Activated naive CD4-positive, alpha-beta T cell treated with Interleukin-2 at 50 U/mL for 16 hours (primary cell): ENCODE data around the gene DAP.

Source experiments
- DNase-seq: peaks from one replicate; pipeline ENCODE4 v3.0.0-alpha.2; 2020

Gene DAP

DNA sequence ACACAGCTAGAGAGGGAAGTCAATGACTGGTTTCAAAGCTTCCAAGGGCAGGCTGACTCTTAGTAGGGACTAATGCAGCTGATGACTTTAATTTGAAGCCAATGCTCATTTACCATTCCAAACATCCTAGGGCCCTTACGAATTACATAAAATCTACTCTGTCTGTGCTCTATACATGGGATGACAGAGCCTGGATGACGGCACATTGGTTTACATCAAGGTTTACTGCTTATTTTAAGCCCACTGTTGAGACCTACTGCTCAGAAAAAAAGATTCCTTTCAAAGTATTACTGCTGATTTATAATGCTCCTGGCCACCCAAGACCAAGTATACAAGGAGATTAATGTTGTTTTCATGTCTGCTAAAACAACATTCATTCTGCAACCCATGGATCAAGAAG is 74.1 kb downstream of the DAP start:
- no peak for DNase-seq

DNA sequence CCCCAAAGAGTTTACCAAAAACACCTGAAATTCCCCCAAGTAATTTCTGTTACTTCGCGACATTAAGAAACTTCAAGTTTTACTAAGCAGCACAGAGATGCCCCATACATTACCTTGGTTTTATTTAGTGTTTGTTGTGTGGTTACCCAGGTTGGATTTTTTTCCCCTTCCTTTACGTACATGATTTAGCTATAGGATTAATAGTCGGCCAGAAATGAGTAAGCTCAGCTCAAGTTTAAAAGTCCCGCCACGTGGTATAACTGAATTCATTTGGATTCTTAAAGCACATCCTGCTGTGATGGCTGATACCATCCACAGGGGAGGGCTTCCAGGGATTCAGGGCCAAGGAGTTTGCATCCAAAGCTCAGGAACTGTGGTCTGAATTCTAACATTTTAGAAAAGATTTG is 75.9 kb downstream of the DAP start:
- no peak for DNase-seq

DNA sequence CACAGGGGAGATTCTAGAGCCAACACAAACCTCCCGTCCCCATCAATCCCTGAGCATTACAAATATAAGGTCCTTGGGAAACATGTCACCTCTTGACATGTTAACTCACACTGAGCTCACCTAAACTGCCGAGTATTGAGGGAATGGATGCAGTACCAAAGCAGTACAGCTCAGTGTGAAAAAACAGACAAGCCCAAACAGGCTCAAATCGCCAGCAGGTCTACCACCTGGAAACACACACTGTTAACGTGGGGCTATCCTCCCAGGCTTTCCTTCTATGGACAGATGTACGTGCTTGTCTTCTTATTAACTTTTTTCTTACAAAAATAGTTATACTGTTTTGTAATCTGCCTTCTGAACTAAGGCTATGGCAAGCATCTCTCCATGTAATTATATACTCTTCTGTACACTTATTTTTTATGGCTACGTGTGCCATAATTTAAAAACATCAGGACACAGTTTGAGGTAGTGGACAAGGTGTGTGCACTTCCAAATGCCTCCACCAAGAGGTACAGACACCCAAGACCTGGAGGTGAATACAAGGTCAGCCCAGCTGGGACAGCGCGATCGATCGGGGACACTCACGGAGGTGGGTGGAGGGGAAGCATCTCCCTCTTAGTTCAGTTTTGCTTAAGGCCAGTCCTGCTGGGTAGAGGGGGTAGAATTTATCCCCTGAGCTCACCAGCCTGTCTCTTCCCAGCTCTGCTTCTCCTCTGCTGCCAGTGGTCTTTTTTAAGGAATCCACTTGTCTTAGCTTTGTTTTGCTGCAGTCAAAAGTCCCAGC is 76.5 kb downstream of the DAP start:
- DNase-seq: no peak

DNA sequence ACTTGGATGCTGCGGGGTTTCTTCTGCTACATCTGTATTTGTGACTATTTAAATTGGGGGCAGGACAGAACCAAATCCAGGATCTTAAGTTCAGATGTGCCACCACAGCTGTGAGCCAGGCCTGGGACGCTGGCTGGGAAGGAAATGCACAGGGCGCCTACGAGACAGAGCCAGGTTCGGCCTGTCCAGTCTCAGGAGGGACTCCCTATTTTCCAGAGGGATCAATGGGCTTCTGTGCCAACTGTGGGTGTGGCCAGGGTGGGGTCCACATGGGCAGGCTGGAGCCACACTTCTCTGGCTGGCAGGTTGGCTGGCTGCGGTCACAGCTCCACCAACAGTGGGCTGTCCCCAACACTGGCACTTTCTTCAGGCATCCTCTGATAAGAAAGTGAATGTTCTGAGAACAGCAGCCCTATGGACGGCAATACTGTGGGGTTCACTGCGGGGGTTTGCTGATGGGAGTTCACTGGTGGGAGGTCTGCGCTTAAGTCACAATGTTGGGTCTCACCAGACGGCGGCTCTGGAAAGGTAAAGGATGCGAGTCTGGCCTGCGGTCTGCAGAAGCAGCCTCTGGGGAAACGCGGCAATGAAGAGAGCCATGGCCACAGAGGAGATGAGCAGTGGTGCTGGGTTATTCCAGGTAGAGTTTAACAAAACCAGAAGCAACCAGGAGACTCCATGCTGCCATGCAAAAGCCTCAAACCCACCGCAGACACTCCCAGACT is 78.1 kb downstream of the DAP start:
- DNase-seq: no peak

DNA sequence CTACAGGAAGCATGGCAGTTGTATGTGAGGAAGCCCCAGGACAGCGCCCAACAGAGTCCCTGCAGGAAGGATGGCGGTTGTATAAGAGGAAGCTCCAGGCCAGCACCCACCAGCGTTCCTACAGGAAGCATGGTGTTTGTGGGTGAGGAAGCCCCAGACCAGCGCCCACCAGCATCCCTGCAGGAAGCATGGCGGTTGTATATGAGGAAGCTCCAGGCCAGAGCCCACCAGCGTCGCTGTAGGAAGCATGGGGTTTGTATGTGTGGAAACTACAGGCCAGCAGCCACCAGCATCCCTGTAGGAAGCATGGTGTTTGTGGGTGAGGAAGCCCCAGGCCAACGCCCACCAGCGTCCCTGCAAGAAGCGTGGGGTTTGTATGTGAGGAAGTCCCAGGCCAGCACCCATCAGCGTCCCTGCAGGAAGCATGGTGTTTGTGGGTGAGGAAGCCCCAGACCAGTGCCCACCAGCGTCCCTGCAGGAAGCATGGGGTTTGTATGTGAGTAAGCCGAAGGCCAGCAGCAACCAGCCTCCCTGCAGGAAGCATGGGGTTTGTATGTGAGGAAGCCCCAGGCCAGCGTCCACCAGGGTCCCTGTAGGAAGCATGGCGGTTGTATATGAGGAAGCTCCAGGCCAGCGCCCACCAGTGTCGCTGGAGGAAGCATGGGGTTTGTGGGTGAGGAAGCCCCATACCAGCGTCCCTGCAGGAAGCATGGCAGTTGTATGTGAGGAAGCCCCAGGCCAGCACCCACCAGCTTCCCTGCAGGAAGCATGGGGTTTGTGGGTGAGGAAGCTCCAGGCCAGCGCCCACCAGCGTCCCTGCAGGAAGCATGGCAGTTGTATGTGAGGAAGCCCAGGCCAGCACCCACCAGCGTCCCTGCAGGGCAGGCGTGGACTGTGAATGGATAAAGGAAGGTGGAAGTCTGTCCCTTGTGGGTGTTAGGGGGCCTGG is 79.0 kb downstream of the DAP start:
- DNase-seq: no peak

DNA sequence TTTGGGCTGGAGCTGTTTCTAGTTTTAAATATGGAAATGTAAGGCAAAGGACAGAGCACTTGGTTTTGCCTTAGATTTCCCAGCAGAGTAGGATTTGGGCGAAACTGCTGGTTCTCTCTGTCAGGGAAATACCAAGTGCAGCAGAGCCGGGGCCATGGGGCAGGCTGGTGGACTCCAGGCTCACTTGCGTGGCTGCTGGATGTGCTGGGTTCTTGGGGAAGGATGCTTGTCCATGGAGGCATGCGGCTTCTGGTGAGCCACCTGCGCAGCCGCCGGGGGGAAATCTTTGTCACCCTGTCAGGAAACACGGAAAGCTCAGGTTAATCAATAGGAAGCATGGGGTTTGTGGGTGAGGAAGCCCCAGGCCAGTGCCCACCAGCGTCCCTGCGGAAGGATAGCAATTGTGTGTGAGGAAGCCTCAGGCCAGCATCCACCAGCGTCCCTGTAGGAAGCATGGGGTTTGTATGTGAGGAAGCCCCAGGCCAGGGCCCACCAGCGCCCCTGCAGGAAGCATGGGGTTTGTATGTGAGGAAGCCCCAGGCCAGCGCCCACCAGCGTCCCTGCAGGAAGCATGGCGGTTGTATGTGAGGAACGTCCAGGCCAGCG is 80.1 kb downstream of the DAP start:
- no peak for DNase-seq

DNA sequence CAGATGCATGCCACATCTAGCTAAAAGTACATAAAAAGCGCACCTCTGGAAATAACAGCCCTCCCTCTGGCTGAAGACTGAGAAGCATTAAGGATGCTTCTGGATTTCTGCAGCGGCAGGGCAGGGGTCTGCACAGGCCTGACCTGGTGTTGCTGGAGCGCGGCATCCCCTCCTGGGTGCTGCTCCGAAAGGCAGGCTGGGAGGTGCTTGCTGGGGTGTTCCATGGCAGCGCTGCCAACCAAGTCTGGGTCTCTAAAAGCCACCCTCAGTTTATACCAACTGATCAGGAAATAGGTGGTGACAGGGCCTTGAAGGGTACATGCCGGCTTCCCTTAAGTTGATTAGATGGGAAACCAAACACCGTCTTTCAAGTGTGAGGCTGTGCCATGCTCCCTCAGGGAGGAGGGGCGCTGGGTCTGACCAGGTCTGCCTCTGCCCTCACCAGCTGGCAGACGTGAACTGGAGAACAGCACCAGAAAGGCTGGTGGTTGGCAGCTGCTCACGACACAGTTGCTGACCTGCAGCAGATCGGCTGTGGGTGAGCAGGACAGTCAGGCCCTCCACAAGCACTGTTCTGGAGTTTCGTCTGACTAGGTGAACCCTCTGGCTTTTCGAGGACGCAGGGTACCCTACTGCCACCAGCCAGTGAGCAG is 81.6 kb downstream of the DAP start:
- no peak for DNase-seq

DNA sequence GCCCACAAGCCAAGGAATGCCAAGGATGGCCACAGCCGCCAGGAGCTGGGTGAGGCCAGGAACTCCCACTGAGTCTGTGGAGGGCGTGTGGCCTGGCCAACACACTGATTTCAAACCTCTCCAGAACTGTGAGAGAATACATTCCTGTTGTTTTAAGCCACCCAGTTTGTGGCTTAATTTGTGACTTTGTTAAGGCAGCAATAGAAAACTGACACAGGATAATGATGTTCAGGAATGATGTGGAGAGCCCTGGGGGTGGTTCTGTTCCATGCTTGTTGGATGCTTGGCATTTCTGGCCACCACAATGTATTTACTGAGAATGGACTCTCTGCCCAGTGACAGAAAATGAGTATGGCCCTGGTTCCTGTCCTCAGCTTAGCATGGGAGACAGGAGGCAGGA is 82.8 kb downstream of the DAP start:
- no peak for DNase-seq

DNA sequence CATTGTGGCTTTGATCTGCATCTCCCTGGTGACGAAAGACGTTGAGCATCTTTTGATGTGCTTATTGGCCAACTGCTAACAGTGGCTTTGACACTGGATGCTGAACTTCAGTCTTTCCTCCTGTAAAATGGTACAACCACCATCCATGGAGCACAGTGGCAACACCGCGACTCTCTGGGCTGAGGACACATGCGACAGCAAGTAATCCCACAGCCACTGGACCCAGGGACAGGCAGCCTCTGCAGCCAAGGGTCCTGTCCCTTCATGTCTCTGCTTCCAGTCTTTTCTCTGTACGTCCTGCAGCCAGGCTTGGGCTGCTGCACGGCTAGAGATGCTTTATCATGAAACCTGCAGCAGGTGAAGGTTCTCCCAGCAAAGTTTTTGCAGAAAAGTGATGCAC is 83.5 kb downstream of the DAP start:
- DNase-seq: no peak

DNA sequence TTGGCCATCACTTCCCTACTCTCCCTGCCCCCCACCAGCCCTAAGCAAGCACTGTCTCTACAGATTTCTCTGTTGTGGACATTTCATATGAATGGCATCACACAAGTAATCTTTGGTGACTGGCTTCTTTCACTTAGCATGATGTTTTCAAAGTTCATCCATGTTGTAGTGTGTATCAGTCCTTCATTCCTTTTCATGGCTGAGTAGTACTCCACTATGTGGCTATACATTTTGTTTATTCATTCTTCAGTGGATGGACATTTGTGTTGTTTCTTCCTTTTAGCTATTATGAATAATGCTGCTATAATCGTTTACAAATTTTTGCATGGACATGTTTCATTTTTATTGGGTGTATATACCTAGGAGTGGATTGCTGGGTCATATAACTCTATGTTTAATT is 84.1 kb downstream of the DAP start:
- no peak for DNase-seq

DNA sequence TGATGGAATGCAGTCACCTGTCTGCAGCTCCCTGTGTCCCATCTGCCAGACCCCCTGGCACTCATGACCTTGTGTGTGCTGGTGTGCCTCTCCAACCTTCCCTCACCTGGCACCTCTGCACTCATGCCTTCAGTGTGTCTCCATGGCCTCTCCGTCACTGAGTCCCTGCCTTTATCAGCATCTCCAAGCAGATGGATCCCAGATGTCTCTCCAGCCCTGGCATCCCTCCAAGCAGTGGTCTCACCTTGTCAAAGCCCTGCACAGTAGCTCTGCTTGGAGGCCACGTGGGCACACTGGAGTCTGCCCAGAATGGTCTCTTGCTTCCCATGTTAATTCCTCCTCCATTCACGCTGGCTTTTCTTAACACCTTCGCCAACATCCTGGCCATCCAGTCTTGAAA is 84.8 kb downstream of the DAP start:
- no peak for DNase-seq

DNA sequence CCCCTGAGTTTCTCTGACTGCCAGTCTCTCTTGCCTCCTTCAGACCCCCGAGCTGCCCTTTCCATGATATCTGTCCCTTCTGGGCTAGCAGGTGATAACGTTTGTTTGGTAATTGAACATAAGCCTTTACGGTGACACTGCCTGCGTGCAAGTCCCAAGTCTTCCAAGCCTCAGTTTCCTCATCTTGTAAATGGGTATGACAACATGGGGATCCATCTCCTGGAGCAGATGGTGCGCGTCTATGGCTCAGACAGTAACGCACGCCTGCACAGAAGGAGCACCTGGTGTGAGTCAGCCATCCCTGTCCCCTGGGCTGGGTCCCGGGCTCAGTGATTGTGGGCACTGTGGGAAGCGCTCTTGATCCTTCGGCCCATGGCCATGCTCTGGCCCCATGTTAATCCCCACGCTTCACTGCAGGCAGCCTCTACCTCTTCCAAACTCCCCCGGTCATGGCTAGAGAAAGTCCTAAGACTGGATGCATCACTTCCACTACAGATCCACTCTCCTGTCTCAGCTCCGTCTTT is 85.8 kb downstream of the DAP start:
- no peak for DNase-seq

DNA sequence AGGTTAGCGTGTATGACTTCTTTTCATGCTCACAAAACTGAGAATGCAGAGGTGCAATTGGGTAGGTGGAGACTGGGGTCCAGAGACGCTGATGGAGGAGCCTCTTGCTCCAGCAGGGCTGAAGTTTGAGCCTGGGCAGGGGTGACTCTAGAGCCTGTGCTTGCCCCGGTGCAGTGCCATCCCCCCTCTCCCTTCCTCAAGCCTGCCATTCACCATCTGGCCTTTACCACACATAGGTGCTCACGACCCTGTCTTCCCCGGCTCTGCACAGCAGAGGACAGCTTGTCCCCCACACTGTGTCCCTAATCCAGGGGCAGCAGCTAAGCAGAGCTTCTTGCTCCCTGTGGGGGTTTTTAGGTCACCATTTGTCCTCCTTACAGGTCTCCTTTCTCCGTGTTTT is 86.5 kb downstream of the DAP start:
- no peak for DNase-seq

DNA sequence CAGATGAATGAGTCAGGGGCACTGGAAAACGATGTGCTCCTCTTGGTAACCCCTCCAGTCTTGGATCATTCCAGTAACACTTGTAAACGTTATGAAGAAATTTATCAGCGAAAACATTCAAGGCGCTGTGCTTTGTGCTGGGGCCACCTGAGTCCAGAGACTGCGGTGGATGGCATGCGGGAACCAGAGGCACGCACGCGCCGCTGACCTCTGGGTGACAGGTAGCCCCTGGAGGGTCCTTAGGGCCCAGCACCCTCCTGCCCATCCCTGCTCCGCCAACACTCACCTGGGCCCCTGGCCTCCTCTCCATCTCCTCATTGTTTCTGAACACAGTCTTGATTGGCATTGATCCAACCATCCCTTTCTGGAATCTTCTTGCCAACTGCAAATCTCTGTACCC is 86.9 kb downstream of the DAP start:
- DNase-seq: no peak

DNA sequence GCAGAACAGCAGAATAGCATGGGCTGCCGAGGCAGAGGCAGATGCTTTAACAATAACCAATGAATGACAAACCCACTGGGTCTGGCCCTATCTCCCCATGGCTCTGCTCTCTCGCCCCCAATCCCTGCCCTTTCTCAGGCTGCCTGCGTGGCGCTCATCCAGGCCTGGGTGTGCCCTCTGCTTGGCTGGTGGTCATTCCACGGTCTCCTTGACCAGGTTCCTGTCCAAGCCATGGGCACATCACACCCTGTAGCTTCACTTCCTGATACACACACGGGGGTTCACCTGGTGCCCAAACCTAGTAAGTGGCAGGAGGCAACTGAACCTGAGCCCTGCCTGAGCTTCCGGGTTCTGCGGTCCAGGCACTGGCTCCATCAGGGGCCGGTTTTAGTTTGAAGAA is 87.6 kb downstream of the DAP start:
- no peak for DNase-seq

DNA sequence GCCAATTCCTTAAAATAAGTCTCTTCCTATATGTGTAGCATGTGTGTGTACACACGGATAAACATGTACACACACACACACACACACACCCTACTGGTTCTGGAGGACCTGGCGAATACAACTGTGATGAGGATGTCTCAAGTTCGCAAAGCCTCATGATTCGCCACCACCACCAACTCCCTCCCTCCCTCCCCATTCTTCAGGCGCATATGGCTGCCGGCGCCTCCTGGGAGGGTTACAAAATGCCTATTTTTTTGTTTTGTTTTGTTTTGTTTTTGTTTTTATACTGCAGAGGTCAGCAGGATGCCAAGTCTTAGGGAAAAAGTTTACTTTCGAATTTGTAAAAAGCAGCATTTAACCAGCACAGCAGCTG is 88.0 kb downstream of the DAP start:
- no peak for DNase-seq

DNA sequence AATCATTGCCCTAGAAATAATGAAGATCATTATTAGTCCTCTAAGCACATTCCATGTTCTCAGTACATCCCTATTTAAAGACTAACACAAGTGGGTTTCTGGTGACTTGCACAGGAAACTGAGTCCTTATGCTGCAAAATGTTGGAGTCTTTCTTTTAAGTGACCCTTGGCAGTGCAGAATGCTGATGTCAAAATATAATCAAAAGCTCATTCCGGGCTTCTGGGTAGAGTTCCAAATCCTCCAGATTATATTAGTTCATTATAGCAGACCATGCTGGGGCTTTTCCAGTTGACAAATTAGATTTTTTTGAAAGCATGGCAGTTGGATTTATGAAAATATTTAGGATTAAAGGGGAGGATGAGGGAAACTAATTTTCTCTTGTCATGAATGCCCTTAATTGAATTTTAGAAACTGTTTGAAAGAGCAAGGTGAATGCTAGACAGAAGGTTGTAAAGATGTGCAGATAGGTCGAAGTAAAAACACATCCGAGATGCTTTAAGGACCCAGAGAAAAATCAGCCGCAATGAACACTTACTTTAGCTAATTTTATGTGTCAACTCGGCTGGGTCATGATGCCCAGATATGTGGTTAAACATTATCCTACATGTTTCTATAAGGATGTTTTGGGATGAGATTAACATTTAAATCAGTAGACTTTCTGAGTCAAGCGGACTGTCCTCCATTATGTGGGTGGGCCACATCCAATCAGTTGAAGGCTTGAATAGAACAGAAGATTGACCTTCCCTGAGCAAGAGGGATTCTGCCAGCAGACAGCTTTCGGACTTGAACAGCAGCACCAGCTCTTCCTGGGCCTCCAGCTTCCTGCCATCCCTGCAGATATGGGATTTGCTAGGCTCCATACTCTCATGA is 88.7 kb downstream of the DAP start:
- DNase-seq: no peak

DNA sequence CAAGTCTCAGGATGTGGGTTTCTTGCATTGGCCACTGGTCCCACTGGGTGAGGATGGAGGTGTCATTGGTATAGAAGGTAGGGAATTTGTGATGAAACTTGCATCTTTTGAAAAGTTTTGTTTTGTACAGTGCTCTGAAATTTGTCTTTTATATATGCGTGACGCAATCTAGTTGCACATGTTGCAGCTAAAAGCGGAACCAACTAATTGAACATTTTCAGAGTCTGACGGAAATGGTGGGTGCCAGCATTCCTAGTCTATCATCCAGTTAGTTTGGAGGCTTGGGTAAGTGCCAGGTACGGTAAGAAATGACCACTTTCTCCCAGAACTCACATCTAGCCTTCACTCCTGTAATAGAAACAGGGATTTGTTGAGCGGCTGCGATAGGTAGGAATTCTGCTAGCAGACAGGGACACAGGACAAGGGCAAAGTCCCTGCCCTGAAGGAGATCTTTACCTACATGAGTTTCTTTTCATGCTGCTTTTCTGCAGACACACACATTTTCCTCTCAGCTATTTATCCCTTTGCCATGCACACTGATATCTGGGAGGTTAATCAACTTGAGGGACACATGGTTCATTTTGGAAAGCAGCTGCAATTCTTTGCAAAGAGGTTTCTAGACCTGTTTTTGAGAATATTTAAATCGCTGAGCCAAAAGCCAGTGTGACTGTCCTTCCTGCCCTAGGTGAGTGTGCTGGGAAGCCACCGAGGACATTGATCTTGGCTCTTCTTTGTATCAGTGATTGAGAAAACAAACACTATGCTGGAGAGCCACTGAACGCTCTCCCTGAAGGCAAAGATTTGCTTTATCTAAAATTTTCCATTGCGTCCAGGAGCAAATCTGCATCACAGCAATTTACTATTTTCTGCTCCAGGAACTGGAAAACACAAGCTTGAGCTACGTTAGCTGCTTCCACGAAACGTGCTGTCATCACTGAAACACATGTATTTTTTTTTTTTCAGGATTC is 89.7 kb downstream of the DAP start:
- DNase-seq: no peak

DNA sequence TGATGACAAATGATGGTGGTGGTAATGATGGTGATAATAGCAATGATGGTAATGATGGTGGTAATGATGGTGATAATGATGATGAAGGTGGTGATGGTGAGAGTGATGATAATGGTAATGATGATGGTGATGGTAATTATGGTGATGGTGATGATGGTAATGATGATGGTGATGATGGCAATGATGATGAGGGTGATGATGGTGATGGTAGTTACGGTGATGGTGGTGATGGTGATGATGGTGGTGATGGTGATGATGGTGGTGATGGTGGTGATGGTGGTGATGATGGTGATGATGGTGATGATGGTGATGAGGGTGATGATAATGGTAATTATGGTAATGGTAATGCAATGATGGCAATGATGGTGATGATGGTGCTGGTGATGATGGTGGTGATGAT is 91.1 kb downstream of the DAP start:
- DNase-seq: no peak

DNA sequence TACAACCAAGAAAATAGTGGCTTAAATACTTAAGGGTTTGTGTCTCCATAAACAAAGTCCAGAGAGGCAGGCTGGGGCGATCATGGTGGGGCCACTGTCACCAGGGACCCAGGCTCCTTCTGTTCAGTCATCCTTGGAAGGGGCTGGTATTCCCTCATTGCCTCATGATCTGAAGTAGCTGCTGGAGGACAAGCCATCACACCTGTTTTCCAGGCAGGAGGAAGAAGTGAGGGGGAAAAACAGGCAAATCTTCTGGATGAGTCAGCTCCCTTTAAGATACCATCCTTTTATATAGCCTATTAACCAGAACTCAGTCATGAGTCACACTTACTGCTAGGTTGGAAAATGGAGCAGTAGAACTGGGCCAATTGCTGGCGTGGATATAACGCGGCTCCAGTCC is 92.3 kb downstream of the DAP start:
- no peak for DNase-seq
